ENCODE measurements around the gene APLP2. TPM values are rescaled to one million over a fixed set of nuclear protein-coding genes. Genes with fewer than 3 reads are reported as not detected.

Gene APLP2
- total and polyA plus RNA-seq, 9 of the 15 experiments (the other 6 are each of a cell fraction or from before 2014, with no cell fraction given), result 17.4 to 164 (median 118) TPM

- FAIRE-seq, result no peak
- Histone ChIP-seq H3K4me3 (no peak overlapping the region), H3K4me1 (replicated peaks in 1 of 2; ENCODE audit: control insufficient read depth in 2 of 2, insufficient read depth in 2 of 2, low read length in 2 of 2) (peaks cover 9 to 29% of the 10 kb centered on the region in 2 experiments; a peak in 4 of 5 replicates), H3K9ac (ENCODE audit: insufficient read depth in 1 of 2, low read depth in 2 of 2, low read length in 2 of 2) (peak overlapping the region in 1 of 2 experiments; percentile 38; a peak in 1 of 4 replicates), H3K9me3 (replicated peaks; ENCODE audit: control insufficient read depth, insufficient read depth, low read depth, low read length) (no peaks in the 10 kb centered on the region), H3K27ac (ENCODE audit: extremely low read depth, low read depth, low read length) (no peak overlapping the region), H3K9me1 (ENCODE audit: control insufficient read depth, insufficient read depth, low read length) (peaks cover 3% of the 10 kb centered on the region), H3K4me2 (ENCODE audit: insufficient read depth, low read length) (peak overlapping the region; percentile 22; the same call in 1 of the 2 replicates), H2AFZ (ENCODE audit: low read depth, low read length) (no peak overlapping the region), H4K20me1 (replicated peaks; ENCODE audit: control insufficient read depth, insufficient read depth, low read length) (peaks cover 17% of the 10 kb centered on the region), H3K36me3 (ENCODE audit: control insufficient read depth, insufficient read depth, low read length) (no peaks in the 10 kb centered on the region; the same call in 2 of the 3 replicates), H3K79me2 (ENCODE audit: control insufficient read depth, insufficient read depth, low read length) (peaks cover 73% of the 10 kb centered on the region), H3K27me3 (ENCODE audit: control insufficient read depth in 2 of 2, insufficient read depth in 2 of 2, low read length in 2 of 2) (no peaks in the 10 kb centered on the region)
- CTCF ChIA-PET (ENCODE audit: low intra/inter-chr PET ratio), result no interaction called here
- in situ Hi-C loops (cut with MboI), result no loop called here
- BruUV-seq (replicated peaks), result no TSS peak
- peak; percentile 9 for ATAC-seq
- no peak for TF ChIP-seq ZNF174 (CRISPR knock-in tag; IDR thresholded peaks at IDR 0.05)
- no peak for TF ChIP-seq ZNF3 (CRISPR knock-in tag; IDR thresholded peaks at IDR 0.05)
- TF ChIP-seq ZNF431 (CRISPR knock-in tag; IDR thresholded peaks at IDR 0.05), result no peak
- no peak for TF ChIP-seq RBM25 (IDR thresholded peaks at IDR 0.05; ENCODE audit: low read depth, low read length, severe bottlenecking)
- no peak for TF ChIP-seq PHF8 (IDR thresholded peaks at IDR 0.05; ENCODE audit: borderline replicate concordance, low read length)
- TF ChIP-seq ELF2 (CRISPR knock-in tag; IDR thresholded peaks at IDR 0.05), result no peak
- no peak for DNase-seq (ENCODE audit: extremely low read depth in 1 of 4, low spot score in 3 of 4)
- WGBS (ENCODE audit: insufficient coverage, low coverage, missing lambda C conversion rate), result 49% methylated on average over 2 of the region's 2 CpGs
- POLR2A ChIA-PET, result interaction anchor here (0.8 to 2.2 kb wide), 5 partner anchors 8 to 93 kb away, joined by 3 to 12 read pairs (median 4); partner anchors contain the start of genes APLP2 and PRDM10
- intact Hi-C loops (cut with micrococcal nuclease), result no loop called here
These were observed 26.3 kb downstream of the APLP2 start for GRCh38 chr11:130096042-130096441.

GRCh38 chr11:130096823-130097222 is 27.1 kb downstream of the APLP2 start:
- intact Hi-C loops (cut with micrococcal nuclease) (no loop called here), in situ Hi-C loops (cut with MboI) (no loop called here)
- WGBS (ENCODE audit: insufficient coverage, low coverage, missing lambda C conversion rate), result 81% methylated on average over 2 of the region's 2 CpGs
- H3K27ac ChIP-seq (ENCODE audit: extremely low read depth, low read depth, low read length), result no peak overlapping the region
- DNase-seq (ENCODE audit: extremely low read depth in 1 of 4, low spot score in 3 of 4) (no peak), FAIRE-seq (no peak), ATAC-seq (no peak)
- POLR2A ChIA-PET, result interaction anchor here (0.6 kb wide), 1 partner anchor 40 kb away, joined by 3 read pairs; no protein-coding TSS in a partner anchor
- H3K4me2 ChIP-seq (ENCODE audit: insufficient read depth, low read length), result no peak overlapping the region
- no peak overlapping the region for H3K4me3 ChIP-seq
- H4K20me1 ChIP-seq (replicated peaks; ENCODE audit: control insufficient read depth, insufficient read depth, low read length), result peaks cover 17% of the 10 kb centered on the region
- H2AFZ ChIP-seq (ENCODE audit: low read depth, low read length), result no peak overlapping the region
- BruUV-seq (replicated peaks), result no TSS peak
- H3K9me3 ChIP-seq (replicated peaks; ENCODE audit: control insufficient read depth, insufficient read depth, low read depth, low read length), result no peaks in the 10 kb centered on the region
- H3K36me3 ChIP-seq (ENCODE audit: control insufficient read depth, insufficient read depth, low read length), result no peaks in the 10 kb centered on the region; the same call in 2 of the 3 replicates
- H3K9me1 ChIP-seq (ENCODE audit: control insufficient read depth, insufficient read depth, low read length), result peaks cover 3% of the 10 kb centered on the region
- TF ChIP-seq GATAD2B (IDR thresholded peaks at IDR 0.05; ENCODE audit: borderline replicate concordance) (no peak), ZNF347 (CRISPR knock-in tag; IDR thresholded peaks at IDR 0.05; ENCODE audit: low read depth) (no peak), PTRF (tag; IDR thresholded peaks at IDR 0.05) (no peak), ZNF76 (CRISPR knock-in tag; IDR thresholded peaks at IDR 0.05; ENCODE audit: borderline replicate concordance) (no peak), ATF4 (CRISPR knock-in tag; IDR thresholded peaks at IDR 0.05) (no peak), SRF (CRISPR knock-in tag; IDR thresholded peaks at IDR 0.05) (no peak), ZC3H11A (IDR thresholded peaks at IDR 0.05; ENCODE audit: low read depth, low read length) (no peak), HSF4 (CRISPR knock-in tag; IDR thresholded peaks at IDR 0.05; ENCODE audit: borderline replicate concordance) (no peak), SMARCA4 (IDR thresholded peaks at IDR 0.05) (no peak), RBM34 (IDR thresholded peaks at IDR 0.05; ENCODE audit: borderline replicate concordance, insufficient read depth, low read length) (no peak), HDAC2 (IDR thresholded peaks at IDR 0.05) (no peak)
- H3K79me2 ChIP-seq (ENCODE audit: control insufficient read depth, insufficient read depth, low read length), result peaks cover 78% of the 10 kb centered on the region
- no peak overlapping the region for H3K9ac ChIP-seq (ENCODE audit: insufficient read depth in 1 of 2, low read depth in 2 of 2, low read length in 2 of 2)
- no peaks in the 10 kb centered on the region for H3K27me3 ChIP-seq (ENCODE audit: control insufficient read depth in 2 of 2, insufficient read depth in 2 of 2, low read length in 2 of 2)
- H3K4me1 ChIP-seq (replicated peaks in 1 of 2; ENCODE audit: control insufficient read depth in 2 of 2, insufficient read depth in 2 of 2, low read length in 2 of 2), result peaks cover 9 to 29% of the 10 kb centered on the region in 2 experiments; a peak in 4 of 5 replicates
- CTCF ChIA-PET (ENCODE audit: low intra/inter-chr PET ratio), result no interaction called here
